GM18526 (cell line): ENCODE measurements around the gene MMP2.

ENCODE experiments used
- POLR2A ChIP-seq: IDR thresholded peaks from 3 replicates; pipeline ENCODE4 v1.6.1; 2011; ENCODE audit not compliant: insufficient read length; ENCODE audit errors: extremely low read depth

The MMP2 gene

DNA sequence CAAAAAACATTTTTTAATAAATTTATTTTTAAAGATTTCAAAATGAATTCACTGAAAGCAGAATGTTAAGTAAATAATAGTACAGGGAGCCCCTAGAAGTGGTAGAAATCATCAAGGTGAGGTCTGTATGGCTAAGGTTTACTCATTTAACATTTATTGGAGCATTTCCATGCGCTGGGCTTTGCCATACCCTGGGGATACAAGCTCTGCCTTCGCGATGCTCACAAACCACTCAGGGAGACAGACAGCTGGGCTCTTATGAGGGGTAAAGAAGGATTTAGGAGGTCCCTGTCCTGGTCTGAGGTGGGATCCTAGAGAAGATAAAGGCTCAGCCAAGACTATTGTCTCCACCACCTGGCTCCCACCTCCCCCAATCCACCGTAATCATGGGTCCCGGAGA, 18.6 kb downstream of the MMP2 start:
- no peak for TF ChIP-seq POLR2A

DNA sequence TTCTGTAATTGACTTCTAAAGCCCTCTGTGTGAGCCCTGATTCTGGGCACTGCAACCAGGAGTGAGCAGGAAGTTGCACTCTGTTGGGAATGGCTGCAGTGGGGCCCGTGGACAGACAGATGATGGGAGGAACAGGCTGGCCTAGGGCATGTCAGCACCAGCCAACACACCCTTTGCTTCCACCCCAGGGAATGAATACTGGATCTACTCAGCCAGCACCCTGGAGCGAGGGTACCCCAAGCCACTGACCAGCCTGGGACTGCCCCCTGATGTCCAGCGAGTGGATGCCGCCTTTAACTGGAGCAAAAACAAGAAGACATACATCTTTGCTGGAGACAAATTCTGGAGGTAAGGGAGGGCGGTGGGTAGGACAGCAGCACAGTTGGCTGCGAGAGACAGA, 19.1 kb downstream of the MMP2 start:
- TF ChIP-seq POLR2A: no peak

DNA sequence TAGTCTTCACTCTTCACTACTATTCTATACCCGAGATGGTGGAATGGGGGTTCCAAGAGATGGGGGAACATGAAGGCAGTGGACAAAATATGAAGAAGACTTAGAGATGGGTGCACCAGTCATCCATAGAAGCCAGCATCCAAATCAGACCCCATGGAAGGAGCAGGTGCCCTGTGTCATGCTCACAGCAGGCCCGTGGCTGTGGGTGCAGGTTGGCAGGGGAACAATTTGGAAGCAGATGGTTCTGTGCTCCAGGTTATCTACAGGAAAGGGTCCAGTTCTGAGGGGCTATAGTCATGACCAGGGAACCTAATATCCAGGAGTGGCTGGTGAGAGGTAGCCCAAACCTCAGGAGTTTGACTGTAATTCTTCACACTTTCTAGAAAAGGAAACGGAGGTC, 20.3 kb downstream of the MMP2 start:
- TF ChIP-seq POLR2A: no peak

DNA sequence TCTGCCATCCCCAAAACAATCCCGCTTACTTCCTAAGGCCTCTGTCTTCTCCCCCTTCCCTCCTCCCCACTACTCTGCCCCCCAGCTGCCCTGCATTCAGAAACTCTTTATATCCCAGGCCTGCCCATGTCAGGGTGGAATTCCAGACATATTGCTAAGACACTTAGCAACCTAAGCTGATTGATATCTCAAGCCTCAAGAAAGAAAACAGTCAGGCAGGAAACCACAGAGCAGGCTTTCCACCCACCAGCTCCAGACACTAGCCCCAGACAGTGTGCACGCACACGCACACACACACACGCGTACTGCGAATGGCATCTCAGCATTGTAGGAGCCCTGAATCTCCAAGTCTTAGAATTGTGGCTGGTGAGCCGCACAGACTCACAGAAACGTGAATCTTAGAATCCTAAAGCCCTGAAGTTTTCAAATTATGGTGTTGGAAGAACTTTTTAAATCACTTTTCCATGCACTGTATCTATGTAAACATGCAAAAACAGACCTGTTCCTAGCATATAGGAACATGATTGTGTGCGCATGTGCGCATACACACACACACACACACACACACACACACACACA, 21.0 kb downstream of the MMP2 start:
- no peak for TF ChIP-seq POLR2A

DNA sequence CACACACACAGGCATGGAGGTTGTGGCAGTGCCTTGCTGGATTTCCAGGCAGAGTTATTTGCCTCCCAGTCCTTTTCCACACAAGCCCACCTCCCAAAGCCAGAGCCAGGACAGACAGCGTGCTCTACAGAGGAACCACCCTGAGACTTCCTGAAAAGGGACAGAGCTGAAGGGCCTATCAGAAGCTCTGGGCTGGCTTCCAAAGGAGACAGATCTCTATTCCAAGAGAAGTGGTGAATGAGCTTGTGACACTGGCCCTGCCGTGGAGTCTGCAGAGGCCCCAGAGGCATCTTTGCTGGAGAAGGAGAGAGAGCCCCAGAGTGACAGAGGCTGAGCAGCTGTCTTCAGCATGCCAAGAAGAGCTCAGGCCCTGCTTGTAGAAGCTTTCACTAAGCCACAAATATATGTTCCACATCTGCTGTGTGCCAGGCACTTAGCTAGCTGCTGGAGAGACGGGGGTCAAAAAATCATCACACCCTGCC, 21.6 kb downstream of the MMP2 start:
- TF ChIP-seq POLR2A: no peak

DNA sequence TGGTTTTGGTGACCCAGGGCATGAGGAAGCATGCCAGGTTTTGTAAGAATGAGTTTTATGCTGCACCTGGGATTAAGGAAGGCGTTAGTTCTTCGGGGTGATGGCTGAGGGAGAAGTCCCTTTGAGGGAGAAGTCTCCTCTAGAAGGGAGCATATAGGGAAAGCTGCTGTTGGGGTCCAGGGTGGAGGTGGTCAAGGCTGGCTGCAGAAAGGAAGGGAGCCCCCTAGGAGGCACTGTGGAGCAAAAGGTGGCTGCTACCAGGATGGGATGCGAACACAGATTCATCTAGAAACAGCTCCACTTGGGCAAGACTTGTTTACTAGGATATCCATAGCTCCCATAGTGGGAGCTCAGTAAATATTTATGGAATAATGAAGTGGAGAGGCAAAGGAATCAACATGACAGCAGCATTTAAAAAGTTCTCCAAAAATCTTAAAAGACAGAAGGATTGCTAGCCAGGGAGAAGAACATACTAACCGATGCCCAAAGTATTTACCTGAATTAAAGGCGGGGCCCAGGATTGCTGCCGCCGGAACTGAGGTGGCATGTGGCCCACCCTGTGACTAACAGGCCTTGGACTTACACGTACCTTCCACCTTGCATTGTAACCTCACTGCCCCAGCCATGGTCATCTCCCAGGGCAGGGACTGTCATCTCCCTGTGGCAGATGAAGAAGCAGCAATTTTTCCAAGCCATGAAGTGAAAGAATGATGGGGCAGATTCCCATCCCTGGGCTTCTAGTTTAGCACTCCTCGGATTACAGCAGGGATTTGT, 22.7 kb downstream of the MMP2 start:
- TF ChIP-seq POLR2A: no peak

DNA sequence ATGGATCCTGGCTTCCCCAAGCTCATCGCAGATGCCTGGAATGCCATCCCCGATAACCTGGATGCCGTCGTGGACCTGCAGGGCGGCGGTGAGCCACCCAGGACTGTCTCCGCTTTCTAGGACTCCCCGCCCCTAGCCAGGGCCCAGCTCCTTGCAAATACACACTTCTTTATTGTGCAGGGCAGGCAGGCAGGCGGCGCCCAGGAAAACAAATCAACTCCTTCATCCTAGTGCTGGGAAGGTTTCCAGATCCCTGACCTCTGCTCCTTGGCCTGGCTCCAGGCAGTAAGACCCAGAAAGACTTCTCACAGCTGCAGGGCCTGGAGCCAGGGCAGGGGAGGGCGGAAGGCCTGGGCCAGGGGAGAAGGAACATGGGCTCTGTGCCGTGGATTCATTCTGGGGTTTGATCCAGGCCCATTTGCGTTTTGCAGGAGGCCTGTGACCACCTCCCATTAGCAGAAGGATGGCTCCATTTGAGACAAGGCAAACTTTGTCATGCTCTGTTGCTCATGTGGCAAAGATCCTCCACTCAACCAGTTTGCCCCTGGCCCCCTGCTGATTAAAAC, 23.9 kb downstream of the MMP2 start:
- no peak for TF ChIP-seq POLR2A

DNA sequence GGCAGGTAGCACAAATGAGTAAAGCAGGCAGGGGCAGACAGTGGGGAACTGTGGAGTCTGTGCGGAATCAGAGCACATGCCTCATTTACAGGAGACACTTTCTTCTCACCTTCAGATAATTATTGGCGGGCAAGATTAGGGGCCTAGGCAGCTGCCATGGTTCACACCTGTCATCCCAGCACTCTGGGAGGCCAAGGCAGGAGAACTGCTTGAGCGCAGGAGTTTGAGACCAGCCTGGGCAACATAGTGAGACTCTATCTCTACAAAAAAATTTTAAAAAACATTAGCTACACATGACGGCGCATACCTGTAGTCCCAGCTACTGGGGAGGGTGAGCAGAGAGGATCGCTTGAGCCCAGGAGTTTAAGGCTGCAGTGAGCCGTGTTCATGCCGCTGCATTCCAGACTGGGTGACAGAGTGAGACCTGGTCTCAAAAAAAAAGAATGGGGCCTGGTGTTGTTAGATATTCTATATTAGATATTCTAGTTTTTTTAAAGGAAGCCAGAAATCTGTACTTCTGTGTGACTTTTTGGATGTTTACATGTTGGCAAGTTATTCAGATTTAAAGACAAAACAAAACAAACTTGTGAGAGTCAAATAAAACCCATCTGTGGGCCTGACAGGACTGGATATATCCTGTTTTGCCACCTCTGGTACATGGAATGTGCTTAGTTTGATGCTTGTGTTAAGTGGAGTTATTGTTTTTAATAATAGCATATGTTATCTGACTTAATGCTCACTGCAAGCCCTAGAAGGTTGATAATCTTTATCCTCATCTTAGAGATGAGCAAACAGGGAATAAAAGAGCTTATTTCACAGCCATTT, 24.9 kb downstream of the MMP2 start:
- TF ChIP-seq POLR2A: no peak

DNA sequence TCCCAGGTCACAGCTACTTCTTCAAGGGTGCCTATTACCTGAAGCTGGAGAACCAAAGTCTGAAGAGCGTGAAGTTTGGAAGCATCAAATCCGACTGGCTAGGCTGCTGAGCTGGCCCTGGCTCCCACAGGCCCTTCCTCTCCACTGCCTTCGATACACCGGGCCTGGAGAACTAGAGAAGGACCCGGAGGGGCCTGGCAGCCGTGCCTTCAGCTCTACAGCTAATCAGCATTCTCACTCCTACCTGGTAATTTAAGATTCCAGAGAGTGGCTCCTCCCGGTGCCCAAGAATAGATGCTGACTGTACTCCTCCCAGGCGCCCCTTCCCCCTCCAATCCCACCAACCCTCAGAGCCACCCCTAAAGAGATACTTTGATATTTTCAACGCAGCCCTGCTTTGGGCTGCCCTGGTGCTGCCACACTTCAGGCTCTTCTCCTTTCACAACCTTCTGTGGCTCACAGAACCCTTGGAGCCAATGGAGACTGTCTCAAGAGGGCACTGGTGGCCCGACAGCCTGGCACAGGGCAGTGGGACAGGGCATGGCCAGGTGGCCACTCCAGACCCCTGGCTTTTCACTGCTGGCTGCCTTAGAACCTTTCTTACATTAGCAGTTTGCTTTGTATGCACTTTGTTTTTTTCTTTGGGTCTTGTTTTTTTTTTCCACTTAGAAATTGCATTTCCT, 26.5 kb downstream of the MMP2 start:
- TF ChIP-seq POLR2A: no peak

DNA sequence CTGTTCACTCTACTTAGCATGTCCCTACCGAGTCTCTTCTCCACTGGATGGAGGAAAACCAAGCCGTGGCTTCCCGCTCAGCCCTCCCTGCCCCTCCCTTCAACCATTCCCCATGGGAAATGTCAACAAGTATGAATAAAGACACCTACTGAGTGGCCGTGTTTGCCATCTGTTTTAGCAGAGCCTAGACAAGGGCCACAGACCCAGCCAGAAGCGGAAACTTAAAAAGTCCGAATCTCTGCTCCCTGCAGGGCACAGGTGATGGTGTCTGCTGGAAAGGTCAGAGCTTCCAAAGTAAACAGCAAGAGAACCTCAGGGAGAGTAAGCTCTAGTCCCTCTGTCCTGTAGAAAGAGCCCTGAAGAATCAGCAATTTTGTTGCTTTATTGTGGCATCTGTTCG, 27.1 kb downstream of the MMP2 start:
- TF ChIP-seq POLR2A: no peak

DNA sequence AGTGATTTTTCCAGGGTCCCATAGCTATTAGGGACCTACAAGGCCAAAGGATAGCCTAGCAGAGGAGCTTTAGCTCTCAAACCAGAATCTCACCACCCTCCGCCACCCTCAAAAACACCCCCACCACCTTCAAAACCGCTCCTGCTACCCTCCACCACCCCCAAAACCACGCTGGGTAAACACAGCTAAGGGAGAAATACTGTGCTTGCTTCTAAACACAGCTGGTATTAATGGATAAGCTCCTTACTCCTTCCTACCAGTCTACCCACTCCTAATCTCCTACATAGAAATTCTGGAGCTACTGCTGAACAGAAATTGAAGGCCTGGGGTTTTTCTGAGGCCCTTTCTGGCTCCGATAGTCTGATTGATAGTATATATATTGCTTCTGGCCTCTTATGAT, 27.7 kb downstream of the MMP2 start:
- TF ChIP-seq POLR2A: no peak

DNA sequence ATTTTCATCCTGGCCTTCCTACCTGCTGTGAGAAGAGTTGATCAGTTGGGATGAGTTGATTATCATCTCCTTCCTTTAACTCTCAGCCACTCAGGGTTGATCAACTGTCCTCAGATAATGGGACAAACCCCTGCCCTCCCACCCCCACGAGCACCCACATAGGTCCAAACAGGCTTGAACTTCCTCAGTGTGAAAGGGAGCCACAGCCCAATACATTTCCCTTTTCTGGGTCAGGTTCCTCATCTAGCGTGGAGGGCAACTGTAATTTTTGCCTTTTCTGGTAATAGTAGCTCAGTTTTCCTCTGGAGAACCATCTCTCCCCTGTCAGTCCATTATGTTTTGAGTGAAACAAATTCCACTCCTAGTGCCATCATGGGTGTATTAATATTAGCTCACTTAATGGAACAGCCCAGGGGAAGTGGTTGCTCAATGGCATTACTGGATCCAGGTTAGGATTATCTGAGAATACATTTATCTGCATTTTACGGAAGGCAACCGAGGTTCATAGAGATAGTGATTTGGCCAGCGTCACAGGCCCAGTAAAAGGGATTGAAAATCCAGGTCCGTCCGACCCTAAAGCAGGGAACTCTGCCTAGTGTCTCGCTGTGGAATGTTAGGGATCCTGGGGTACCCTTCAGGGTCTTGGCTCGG, 29.4 kb downstream of the MMP2 start:
- no peak for TF ChIP-seq POLR2A

DNA sequence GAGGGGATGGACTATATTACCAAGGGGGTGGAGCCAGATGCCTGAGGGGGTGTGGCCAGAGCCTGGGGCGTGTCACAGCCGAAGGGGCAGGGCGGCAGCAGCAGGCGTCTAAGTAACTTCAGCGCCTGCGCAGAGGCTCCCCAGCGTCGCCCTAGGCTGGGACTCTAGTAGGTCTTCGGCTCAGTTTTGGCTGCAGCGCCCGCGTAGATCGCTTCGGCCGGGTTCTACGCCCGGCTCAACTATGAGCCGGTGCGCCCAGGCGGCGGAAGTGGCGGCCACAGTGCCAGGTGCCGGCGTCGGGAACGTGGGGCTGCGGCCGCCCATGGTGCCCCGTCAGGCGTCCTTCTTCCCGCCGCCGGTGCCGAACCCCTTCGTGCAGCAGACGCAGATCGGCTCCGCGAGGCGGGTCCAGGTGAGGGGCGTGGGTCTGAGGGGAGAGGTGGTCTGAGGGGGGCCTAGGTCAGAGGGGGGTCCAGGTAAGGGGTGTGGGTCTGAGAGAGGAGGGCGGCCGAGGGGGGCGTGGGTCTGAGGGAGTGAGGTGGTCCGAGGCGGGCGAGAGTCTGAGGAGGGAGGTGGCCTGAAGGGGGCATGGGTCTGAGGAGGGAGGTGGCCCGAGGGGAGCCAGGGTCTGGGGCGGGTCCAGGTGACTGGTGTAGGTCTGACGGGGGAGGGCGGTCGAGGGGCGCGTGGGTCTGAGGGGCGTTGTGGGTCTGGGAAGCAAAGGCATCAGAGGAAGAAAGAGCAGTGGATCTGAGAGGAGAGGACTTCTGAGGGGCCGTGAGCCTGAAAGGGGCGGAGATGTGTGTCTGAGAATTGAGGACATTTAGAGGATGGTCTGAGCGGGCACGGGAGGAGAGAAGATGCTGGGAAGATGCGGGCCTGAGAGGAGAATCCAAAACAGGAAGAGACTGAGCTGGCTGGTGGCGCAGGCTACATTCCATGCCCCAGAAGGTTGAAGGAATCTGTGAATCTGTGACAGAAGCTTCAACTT, 30.2 kb downstream of the MMP2 start, which contains the start of gene LPCAT2:
Gene LPCAT2, plus strand, starts transcription at position 132 of the 991 bp plus-strand sequence. Its CDS starts 110 bp downstream, at position 242.
- TF ChIP-seq POLR2A: no peak
